ENCODE data around the gene APP. TPM values are rescaled to one million over a fixed set of nuclear protein-coding genes. Genes with fewer than 3 reads are reported as not detected.
"Not testable (repeated sequence)": the region's sequence is repeated elsewhere in the genome, so short reads cannot be mapped to it uniquely, and the experiment has no call there.

Gene APP
- polyA plus RNA-seq, 2 donors: 28.6 to 81.7 TPM

DNA sequence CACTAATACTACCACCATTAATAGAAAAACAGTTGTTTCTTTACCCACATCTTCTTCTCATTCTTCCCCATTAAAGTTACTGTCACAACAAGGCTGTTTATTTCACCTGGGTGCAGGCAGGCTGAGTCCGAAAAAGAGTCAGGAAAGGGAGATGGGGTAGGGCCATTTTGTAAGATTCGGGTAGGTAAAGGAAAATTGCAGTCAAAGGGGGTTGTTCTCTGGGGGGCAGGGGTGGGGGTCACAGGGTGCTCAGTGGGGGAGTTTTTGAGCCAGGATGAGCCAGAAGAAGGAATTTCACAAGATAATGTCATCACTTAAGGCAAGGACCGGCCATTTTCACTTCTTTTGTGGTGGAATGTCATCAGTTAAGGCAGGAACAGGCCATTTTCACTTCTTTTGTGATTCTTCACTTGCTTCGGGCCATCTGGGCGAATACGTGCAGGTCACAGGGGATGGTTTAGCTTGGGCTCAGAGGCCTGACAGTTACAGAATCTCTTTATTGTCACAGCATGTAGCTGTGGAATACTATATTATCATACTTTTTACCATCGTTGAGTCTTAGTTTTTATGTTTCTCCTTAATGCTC lies 89.3 kb downstream of the APP start:
- not testable (repeated sequence) for H3K4me3 ChIP-seq (ENCODE audit: low read depth in 1 of 2, low read length in 2 of 2); H3K4me1 ChIP-seq (ENCODE audit: control insufficient read depth in 2 of 2, insufficient read depth in 2 of 2, low read length in 1 of 2); H3K27me3 ChIP-seq (ENCODE audit: control insufficient read depth in 1 of 2, insufficient read depth in 2 of 2, low read length in 2 of 2); H3K27ac ChIP-seq (ENCODE audit: low read depth in 2 of 2, low read length in 1 of 2); H3K36me3 ChIP-seq (ENCODE audit: control insufficient read depth in 2 of 2, insufficient read depth in 2 of 2, low read length in 1 of 2); H3K9me3 ChIP-seq (ENCODE audit: control insufficient read depth in 2 of 2, insufficient read depth in 1 of 2, low read depth in 1 of 2, low read length in 1 of 2)
- WGBS, 2 donors: 89 to 93% methylated on average over 7 of the region's 7 CpGs

DNA sequence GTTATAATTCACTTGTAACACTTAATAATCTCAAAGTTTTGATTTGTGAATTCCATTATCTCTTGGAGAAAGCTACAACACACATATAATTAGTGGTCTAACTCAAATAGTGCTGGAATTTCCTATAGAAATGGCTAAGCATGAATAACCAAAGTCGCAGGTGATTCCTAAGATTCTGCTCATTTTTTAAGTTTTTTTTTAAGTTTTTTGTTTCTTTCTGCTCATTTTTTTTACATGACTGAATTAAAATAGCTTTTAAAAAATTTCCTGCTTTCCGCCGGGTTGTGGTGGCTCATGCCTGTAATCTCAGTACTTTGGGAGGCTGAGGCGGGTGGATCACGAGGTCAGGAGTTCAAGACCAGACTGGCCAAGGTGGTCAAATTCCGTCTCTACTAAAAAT lies 90.4 kb downstream of the APP start:
- H3K36me3 ChIP-seq (ENCODE audit: control insufficient read depth in 2 of 2, insufficient read depth in 2 of 2, low read length in 1 of 2): no peaks in the 10 kb centered on the region
- H3K27me3 ChIP-seq (ENCODE audit: control insufficient read depth in 1 of 2, insufficient read depth in 2 of 2, low read length in 2 of 2): no peaks in the 10 kb centered on the region
- no peak overlapping the region for H3K4me3 ChIP-seq (ENCODE audit: low read depth in 1 of 2, low read length in 2 of 2)
- H3K27ac ChIP-seq (ENCODE audit: low read depth in 2 of 2, low read length in 1 of 2): no peak overlapping the region
- no peaks in the 10 kb centered on the region for H3K4me1 ChIP-seq (ENCODE audit: control insufficient read depth in 2 of 2, insufficient read depth in 2 of 2, low read length in 1 of 2)
- H3K9me3 ChIP-seq (ENCODE audit: control insufficient read depth in 2 of 2, insufficient read depth in 1 of 2, low read depth in 1 of 2, low read length in 1 of 2): no peaks in the 10 kb centered on the region
- WGBS, 2 donors: 98 to 99% methylated on average over 6 of the region's 6 CpGs

DNA sequence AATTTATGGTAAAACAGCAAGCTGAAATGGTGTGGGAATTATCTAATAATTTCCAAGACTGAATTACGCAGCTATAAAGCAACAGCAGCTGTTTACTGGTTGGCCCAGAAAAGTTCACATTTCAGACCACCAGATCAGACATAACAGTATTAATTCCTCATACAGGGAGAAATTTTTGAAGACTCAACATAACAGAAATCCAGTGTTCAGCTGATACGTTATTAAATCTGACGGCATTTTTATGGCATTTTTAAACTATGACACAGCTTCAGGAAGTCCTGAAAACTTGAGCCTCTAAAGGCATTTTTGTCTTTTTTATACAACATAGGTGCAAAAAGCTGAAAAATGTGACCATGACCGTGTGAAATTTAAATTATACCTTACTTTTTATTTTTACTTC lies 91.2 kb downstream of the APP start:
- H3K27ac ChIP-seq (ENCODE audit: low read depth in 2 of 2, low read length in 1 of 2): no peak overlapping the region
- H3K4me1 ChIP-seq (ENCODE audit: control insufficient read depth in 2 of 2, insufficient read depth in 2 of 2, low read length in 1 of 2): no peaks in the 10 kb centered on the region
- no peak overlapping the region for H3K4me3 ChIP-seq (ENCODE audit: low read depth in 1 of 2, low read length in 2 of 2)
- WGBS, 2 donors: 84 to 90% methylated on average over 4 of the region's 4 CpGs
- no peaks in the 10 kb centered on the region for H3K9me3 ChIP-seq (ENCODE audit: control insufficient read depth in 2 of 2, insufficient read depth in 1 of 2, low read depth in 1 of 2, low read length in 1 of 2)
- no peaks in the 10 kb centered on the region for H3K36me3 ChIP-seq (ENCODE audit: control insufficient read depth in 2 of 2, insufficient read depth in 2 of 2, low read length in 1 of 2)
- H3K27me3 ChIP-seq (ENCODE audit: control insufficient read depth in 1 of 2, insufficient read depth in 2 of 2, low read length in 2 of 2): no peaks in the 10 kb centered on the region

DNA sequence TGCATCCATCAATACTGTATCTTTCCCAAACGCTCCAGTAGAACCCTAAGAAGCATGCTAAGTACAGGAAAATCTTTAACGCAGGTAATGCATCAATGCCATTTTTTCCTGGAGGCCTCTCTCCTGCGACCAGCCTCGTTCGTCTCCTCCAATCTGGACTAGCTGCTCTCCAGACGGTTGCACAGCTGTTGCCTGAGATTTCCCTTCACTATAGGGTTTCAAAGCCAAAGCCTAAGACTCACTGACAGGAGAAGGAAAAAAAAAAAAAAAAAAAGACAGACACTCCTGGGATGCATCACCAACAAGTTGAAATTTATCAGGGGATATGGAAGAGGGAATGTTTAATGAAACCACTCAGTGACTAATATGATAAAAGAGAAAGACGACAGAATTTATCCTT lies 93.0 kb downstream of the APP start:
- no peak overlapping the region for H3K4me3 ChIP-seq (ENCODE audit: low read depth in 1 of 2, low read length in 2 of 2)
- no peaks in the 10 kb centered on the region for H3K9me3 ChIP-seq (ENCODE audit: control insufficient read depth in 2 of 2, insufficient read depth in 1 of 2, low read depth in 1 of 2, low read length in 1 of 2)
- no peak overlapping the region for H3K27ac ChIP-seq (ENCODE audit: low read depth in 2 of 2, low read length in 1 of 2)
- H3K4me1 ChIP-seq (ENCODE audit: control insufficient read depth in 2 of 2, insufficient read depth in 2 of 2, low read length in 1 of 2): no peaks in the 10 kb centered on the region
- WGBS, 2 donors: 81 to 83% methylated on average over 7 of the region's 7 CpGs
- no peaks in the 10 kb centered on the region for H3K36me3 ChIP-seq (ENCODE audit: control insufficient read depth in 2 of 2, insufficient read depth in 2 of 2, low read length in 1 of 2)
- no peaks in the 10 kb centered on the region for H3K27me3 ChIP-seq (ENCODE audit: control insufficient read depth in 1 of 2, insufficient read depth in 2 of 2, low read length in 2 of 2)

DNA sequence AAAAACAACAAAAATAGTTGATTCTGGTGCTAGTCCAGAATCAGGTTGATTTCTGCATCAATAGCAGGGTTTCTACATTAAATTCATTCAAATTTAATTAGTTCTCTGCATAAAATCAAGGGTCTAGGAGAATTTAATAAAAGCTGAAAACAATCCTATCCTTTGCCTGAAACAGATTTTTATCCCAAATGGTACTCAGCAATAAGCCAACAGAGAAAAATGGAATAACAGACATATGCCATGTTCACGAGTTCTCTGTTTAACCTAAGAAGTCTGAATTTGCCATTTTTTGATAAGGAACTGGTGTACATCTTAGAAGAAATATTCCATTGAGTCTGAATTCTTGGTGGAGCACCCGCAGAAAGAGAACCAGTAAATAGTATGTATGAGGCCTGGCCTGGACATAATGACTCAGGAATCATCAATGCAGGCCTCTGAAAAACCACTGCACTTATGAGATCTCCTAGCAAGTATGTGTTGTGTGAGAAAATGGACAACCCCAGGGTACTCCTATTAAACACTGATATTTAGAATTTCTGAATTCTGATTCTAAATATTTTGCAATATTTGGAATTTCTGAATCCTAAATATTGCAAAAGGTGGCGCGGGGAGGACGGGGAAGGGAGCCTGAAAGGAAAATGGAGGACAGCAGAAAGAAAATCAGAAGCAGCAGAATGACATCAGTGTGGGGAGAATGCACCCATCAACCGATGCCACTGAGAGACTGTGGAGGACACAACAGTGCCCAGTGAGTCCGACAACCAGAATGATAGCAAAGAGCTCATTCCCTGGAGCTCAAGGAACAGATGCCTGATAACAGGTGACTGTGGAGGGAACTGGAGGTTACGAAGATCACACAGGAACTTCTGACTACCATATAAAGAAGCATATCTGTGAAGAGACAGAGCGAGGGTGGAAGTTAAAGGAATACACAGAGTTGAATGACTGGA lies 97.6 kb downstream of the APP start:
- Histone ChIP-seq H3K4me3 (ENCODE audit: low read depth in 1 of 2, low read length in 2 of 2) (no peak overlapping the region), H3K4me1 (ENCODE audit: control insufficient read depth in 2 of 2, insufficient read depth in 2 of 2, low read length in 1 of 2) (peaks cover 0 to 2% of the 10 kb centered on the region in 2 donors), H3K27me3 (ENCODE audit: control insufficient read depth in 1 of 2, insufficient read depth in 2 of 2, low read length in 2 of 2) (no peaks in the 10 kb centered on the region), H3K36me3 (ENCODE audit: control insufficient read depth in 2 of 2, insufficient read depth in 2 of 2, low read length in 1 of 2) (no peaks in the 10 kb centered on the region), H3K9me3 (ENCODE audit: control insufficient read depth in 2 of 2, insufficient read depth in 1 of 2, low read depth in 1 of 2, low read length in 1 of 2) (no peaks in the 10 kb centered on the region), H3K27ac (ENCODE audit: low read depth in 2 of 2, low read length in 1 of 2) (no peak overlapping the region)
- 92 to 95% methylated on average over 9 of the region's 9 CpGs for WGBS, 2 donors

DNA sequence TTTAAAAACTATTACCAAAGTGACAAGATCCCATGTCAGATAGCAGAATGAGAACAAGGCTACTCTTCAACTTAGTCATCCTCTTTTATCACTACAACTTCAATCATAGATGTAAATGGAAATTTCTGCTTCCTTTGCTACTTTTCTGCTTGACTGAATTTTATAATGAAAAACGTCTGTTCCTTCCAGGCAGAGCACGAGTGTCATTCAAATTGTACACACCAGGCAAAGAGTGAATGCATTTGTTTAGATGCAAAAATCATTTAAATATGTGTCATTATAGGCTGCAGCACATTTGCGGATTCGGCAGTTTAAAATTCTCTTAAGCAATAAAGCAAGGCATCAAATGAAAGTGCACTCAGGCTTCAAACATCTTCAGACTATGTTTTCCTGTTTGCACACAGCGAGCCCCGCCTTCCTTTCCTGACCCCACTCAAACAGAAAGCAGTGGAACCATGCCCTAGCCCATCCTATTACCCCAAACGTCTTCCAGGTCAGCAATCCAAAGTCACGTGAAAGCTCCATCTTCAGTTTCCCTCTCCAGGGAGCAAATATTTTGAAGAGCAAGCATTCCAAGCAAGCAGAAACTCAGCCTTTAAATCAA lies 99.6 kb downstream of the APP start:
- H3K4me3 ChIP-seq (ENCODE audit: low read depth in 1 of 2, low read length in 2 of 2): no peak overlapping the region
- peaks cover 0 to 2% of the 10 kb centered on the region in 2 donors for H3K4me1 ChIP-seq (ENCODE audit: control insufficient read depth in 2 of 2, insufficient read depth in 2 of 2, low read length in 1 of 2)
- no peak overlapping the region for H3K27ac ChIP-seq (ENCODE audit: low read depth in 2 of 2, low read length in 1 of 2)
- H3K9me3 ChIP-seq (ENCODE audit: control insufficient read depth in 2 of 2, insufficient read depth in 1 of 2, low read depth in 1 of 2, low read length in 1 of 2): no peaks in the 10 kb centered on the region
- H3K27me3 ChIP-seq (ENCODE audit: control insufficient read depth in 1 of 2, insufficient read depth in 2 of 2, low read length in 2 of 2): no peaks in the 10 kb centered on the region
- WGBS, 2 donors: 22 to 31% methylated on average over 8 of the region's 8 CpGs
- H3K36me3 ChIP-seq (ENCODE audit: control insufficient read depth in 2 of 2, insufficient read depth in 2 of 2, low read length in 1 of 2): no peaks in the 10 kb centered on the region

DNA sequence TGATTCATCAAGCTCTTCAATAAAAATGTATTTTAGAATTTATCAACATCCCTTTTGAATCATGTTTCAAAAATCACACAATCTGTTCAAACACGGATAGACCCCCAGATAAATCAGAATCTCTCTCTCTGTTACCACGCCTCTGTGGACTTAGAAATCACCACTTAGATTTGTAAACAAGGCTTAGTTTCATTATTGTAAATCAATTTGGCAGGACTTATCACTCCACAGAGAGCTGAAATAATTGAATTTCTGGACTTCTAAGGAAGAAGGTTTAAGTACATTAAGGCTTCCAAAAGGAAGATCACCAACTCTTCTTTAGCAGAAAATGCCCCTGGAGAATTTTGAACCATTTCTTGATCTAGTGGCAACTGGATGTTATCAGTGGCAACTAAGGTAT lies 100.4 kb downstream of the APP start:
- H3K27me3 ChIP-seq (ENCODE audit: control insufficient read depth in 1 of 2, insufficient read depth in 2 of 2, low read length in 2 of 2): no peaks in the 10 kb centered on the region
- H3K4me1 ChIP-seq (ENCODE audit: control insufficient read depth in 2 of 2, insufficient read depth in 2 of 2, low read length in 1 of 2): peaks cover 0 to 2% of the 10 kb centered on the region in 2 donors
- H3K27ac ChIP-seq (ENCODE audit: low read depth in 2 of 2, low read length in 1 of 2): no peak overlapping the region
- 70 to 86% methylated on average over 2 of the region's 2 CpGs for WGBS, 2 donors
- H3K4me3 ChIP-seq (ENCODE audit: low read depth in 1 of 2, low read length in 2 of 2): no peak overlapping the region
- H3K9me3 ChIP-seq (ENCODE audit: control insufficient read depth in 2 of 2, insufficient read depth in 1 of 2, low read depth in 1 of 2, low read length in 1 of 2): no peaks in the 10 kb centered on the region
- no peaks in the 10 kb centered on the region for H3K36me3 ChIP-seq (ENCODE audit: control insufficient read depth in 2 of 2, insufficient read depth in 2 of 2, low read length in 1 of 2)

DNA sequence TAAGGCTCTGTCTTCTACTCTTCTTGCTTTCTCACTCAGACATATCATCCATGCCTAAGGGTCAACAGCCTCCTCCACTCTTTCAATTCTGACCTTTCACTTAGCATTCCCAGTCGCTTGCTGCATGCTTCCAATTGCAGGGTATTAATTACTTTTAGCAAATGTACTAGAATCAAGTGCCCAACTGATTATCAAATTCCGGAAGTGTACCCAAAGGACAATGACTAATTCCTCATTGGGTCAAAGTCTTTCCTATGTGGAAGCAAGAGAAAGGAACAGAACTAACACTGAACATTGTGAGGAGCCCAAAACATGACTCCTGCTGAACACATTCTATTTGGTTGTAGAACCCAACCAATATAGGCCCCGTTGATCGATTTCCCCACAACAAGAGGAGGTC lies 101.8 kb downstream of the APP start:
- H3K27me3 ChIP-seq (ENCODE audit: control insufficient read depth in 1 of 2, insufficient read depth in 2 of 2, low read length in 2 of 2): no peaks in the 10 kb centered on the region
- WGBS, 2 donors: 69 to 83% methylated on average over 4 of the region's 4 CpGs

DNA sequence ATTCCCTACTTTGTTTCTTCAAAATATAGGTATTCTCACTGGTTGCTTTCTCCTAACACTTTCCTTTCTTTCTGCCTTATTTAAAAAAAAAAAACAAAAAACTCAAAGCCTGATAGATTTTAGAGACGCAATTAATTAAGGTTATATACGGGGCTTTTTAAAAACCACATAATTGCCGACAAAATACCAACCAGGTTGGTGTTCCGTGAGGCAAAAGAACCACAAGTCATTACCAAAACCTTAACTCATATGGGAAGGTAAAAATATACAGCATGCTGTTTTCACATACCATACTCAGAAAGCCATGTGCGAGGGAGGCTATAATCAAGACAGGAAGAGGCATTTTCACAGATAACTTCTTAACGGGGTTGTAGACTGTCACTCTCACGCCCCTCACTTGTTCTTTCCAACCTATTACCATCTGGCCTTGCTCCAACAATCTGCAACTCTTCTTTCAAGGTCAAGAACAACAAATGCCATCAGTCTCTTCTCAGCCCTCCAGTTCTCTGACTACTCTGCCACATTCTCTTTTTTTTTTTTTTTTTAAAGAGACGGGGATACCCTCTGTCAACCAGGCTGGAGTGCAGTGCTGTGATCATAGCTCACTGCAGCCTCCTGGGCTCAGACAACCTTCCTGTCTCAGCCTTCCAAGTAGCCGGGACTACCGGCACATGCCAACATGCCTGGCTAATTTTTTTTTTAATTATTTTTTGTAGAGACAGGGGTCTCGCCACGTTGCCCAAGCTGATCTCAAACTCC lies 102.6 kb downstream of the APP start:
- Histone ChIP-seq H3K9me3 (ENCODE audit: control insufficient read depth in 2 of 2, insufficient read depth in 1 of 2, low read depth in 1 of 2, low read length in 1 of 2) (no peaks in the 10 kb centered on the region), H3K27ac (ENCODE audit: low read depth in 2 of 2, low read length in 1 of 2) (no peak overlapping the region), H3K4me3 (ENCODE audit: low read depth in 1 of 2, low read length in 2 of 2) (no peak overlapping the region), H3K36me3 (ENCODE audit: control insufficient read depth in 2 of 2, insufficient read depth in 2 of 2, low read length in 1 of 2) (no peaks in the 10 kb centered on the region), H3K4me1 (ENCODE audit: control insufficient read depth in 2 of 2, insufficient read depth in 2 of 2, low read length in 1 of 2) (peaks cover 2% of the 10 kb centered on the region in 2 donors), H3K27me3 (ENCODE audit: control insufficient read depth in 1 of 2, insufficient read depth in 2 of 2, low read length in 2 of 2) (no peaks in the 10 kb centered on the region)
- 76 to 80% methylated on average over 12 of the region's 12 CpGs for WGBS, 2 donors

More for the DNA sequence above, 101.8 kb downstream of the APP start:
- Histone ChIP-seq H3K36me3 (ENCODE audit: control insufficient read depth in 2 of 2, insufficient read depth in 2 of 2, low read length in 1 of 2) (no peaks in the 10 kb centered on the region), H3K9me3 (ENCODE audit: control insufficient read depth in 2 of 2, insufficient read depth in 1 of 2, low read depth in 1 of 2, low read length in 1 of 2) (no peaks in the 10 kb centered on the region), H3K4me1 (ENCODE audit: control insufficient read depth in 2 of 2, insufficient read depth in 2 of 2, low read length in 1 of 2) (peaks cover 2% of the 10 kb centered on the region in 2 donors), H3K27ac (ENCODE audit: low read depth in 2 of 2, low read length in 1 of 2) (no peak overlapping the region), H3K4me3 (ENCODE audit: low read depth in 1 of 2, low read length in 2 of 2) (no peak overlapping the region)

Data from esophagus (tissue), 2 donors.